GM18873 (cell line): ENCODE data around the gene GADD45GIP1.

Experiments
- ATAC-seq: cut with Tn5 transposase; IDR thresholded peaks from one replicate; pipeline ENCODE4 v1.9.1; 2021; ENCODE audit warnings: mild to moderate bottlenecking, moderate library complexity, moderate number of reproducible peaks; ENCODE audit not compliant: unreplicated experiment, low FRiP score

Gene GADD45GIP1

GRCh38 chr19:12913851-12914690, 43.0 kb downstream of the GADD45GIP1 start:
- ATAC-seq = no peak

GRCh38 chr19:12913011-12913561, 43.9 kb downstream of the GADD45GIP1 start:
- ATAC-seq = no peak

GRCh38 chr19:12912571-12912970, 44.5 kb downstream of the GADD45GIP1 start:
- ATAC-seq = no peak

- ATAC-seq = no peak
These were observed 49.9 kb downstream of the GADD45GIP1 start for GRCh38 chr19:12907166-12907565.
